Measurements from ENCODE around the gene TUBGCP6.

Gene TUBGCP6, protein sequence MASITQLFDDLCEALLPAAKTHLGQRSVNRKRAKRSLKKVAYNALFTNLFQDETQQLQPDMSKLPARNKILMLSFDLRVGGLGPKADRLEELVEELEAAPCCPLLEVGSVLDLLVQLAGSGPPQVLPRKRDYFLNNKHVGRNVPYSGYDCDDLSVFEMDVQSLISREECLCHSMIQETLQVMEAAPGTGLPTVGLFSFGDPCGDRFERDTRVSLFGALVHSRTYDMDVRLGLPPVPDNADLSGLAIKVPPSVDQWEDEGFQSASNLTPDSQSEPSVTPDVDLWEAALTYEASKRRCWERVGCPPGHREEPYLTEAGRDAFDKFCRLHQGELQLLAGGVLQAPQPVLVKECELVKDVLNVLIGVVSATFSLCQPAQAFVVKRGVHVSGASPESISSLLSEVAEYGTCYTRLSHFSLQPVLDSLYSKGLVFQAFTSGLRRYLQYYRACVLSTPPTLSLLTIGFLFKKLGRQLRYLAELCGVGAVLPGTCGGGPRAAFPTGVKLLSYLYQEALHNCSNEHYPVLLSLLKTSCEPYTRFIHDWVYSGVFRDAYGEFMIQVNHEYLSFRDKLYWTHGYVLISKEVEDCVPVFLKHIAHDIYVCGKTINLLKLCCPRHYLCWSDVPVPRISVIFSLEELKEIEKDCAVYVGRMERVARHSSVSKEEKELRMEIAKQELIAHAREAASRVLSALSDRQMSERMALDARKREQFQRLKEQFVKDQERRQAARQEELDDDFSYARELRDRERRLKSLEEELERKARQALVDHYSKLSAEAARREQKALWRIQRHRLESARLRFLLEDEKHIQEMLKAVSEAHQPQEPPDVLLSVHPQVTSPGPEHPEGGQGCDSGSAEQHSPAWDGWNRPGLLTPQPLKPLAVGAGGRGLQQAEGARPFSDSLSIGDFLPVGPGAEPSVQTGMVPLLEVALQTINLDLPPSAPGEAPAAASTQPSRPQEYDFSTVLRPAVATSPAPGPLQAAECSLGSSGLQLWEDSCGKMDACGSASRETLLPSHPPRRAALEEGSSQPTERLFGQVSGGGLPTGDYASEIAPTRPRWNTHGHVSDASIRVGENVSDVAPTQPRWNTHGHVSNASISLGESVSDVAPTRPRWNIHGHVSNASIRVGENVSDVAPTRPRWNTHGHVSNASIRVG (N-terminal part only)

DNA sequence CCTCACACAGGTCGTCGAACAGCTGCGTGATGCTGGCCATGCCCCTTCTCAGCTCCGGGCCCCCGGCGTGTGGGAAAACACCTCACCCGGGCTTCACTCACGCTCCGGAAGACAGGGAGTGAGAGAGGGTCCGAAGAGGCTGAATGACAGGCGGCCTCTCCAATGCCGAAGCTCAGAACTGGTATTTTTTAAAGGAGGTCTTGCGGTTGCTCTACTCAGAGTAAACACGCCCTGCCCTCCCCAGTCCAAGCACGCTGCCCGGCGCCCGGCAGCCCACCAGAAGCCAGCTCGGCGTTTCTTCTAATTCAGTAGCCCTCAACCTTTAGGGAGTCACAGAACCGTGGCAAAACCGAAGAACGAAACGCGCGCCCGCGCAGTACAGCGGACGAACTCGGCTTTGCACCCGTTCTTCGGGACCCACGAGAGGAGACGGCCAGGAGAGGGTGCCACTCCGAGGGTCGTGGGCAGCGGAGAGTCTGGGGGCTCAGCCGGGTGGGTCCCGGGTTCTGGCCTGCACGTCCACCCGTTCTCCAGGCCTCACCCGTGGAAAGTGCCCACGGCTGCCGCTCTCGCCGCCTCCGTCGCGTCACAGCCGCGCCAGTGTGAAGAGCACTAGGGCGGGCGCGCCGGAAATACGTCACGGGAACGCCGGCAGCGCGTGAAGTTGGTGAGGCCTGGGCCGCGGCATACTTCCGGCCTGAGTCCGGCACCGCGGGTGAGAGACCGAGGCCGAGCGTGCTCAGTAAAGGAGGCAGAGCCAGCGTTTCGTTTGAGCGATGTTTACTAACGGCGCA is at the start of gene TUBGCP6:
TUBGCP6 (minus strand) TSS at position 604 of the 794 bp plus-strand sequence; CDS start at position 40, 564 bp downstream.
- DNase-seq (ENCODE audit: low spot score) = peak; percentile 96

DNA sequence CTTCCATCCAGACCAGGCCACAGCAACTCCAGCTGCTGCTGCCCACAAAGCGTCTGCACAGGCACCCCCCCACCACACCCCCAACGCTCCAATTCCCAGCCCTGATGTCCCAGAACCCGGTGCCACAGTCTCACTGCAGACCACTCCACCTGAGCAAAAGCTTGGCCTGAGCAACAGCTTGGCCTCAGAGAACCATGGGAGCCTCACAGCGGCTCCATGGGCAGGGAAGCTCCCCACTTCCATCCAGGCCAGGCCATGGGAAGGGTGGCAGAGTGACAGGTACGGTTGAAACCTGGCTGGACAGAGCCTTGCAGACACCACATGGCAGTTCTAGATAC is 49.5 kb upstream of the TUBGCP6 start:
- no peak for DNase-seq (ENCODE audit: low spot score)

DNA sequence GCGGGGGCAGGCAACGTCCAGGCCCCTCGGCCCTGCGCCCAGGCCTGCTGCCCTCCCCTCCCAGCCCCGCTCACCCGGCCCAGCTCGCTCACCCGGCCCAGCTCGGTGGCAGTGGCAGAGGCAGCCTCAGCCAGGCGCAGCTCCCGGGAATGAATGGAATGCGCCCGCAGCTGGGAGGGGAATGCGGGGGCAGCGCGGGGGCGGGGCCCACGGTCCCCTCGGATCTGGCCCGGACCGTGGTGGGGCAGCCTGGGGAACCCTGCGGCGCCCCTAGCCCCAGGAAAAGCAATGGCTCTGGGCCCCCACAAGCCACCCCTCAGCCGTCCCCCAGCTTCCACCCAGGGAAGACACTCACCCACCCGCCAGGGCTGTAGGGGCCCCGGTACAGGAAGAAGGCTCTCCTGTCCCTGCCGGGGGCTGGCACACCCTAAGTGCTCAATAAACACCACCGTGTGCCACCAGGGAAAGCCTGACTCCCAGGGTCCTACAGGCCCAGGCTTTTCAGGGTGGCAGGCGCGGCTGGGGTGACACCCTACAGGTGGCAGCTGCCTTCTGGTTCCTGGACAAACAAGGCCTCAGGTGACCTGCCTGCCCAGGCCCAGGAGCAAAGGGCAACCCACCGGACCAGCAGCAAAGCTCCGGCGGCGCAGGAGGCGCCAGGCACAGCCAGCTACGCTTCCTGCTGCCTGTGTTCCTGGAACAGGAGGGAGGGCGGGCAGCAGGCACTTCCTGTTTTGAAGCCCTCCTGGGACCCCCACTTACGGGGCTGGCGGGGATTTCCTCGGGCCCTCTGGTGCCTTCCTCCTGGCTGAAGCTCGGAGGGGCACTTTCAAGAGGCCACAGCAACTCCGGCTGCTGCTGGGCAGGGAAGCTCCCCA is 48.9 kb upstream of the TUBGCP6 start:
- peak; percentile 61 for DNase-seq (ENCODE audit: low spot score)

DNA sequence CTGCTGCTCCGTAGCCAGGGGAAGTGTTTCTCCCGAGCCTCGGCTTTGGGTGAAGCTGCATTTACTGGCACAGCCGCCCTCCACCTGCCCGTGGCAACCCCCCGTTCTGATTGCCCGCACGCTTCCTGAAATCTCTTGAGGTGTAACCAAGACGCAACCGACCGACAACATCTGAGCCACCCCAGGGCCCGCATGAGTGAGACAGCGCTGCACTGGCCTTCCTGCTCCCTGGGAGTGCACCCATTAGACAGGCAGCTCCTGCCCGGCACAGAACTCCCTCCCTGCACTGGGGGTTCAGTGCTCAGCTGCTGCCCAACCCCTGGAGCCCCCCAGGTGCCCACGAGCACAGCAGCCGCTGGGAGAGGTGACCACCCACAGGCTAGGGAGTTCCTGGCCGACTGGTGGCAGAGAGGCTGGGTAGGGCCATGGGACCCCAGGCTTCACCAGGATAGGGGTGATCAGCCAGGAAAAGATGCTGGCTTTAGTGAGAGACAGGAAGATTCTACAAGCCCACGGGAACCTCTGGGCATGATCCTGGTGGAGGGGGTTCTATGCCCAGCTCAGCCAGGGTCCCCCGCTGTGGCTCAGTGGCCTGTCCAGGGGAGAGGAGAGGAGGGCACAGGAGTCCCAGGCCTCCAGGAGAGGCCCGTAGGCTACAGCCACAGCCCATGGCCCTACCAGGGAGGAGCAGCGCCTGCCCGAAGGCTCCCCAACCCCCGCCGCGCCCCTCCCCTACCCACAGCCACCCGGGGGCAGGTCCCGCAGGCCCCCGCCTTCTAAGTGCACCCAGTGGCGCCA is 48.0 kb upstream of the TUBGCP6 start:
- no peak for DNase-seq (ENCODE audit: low spot score)

DNA sequence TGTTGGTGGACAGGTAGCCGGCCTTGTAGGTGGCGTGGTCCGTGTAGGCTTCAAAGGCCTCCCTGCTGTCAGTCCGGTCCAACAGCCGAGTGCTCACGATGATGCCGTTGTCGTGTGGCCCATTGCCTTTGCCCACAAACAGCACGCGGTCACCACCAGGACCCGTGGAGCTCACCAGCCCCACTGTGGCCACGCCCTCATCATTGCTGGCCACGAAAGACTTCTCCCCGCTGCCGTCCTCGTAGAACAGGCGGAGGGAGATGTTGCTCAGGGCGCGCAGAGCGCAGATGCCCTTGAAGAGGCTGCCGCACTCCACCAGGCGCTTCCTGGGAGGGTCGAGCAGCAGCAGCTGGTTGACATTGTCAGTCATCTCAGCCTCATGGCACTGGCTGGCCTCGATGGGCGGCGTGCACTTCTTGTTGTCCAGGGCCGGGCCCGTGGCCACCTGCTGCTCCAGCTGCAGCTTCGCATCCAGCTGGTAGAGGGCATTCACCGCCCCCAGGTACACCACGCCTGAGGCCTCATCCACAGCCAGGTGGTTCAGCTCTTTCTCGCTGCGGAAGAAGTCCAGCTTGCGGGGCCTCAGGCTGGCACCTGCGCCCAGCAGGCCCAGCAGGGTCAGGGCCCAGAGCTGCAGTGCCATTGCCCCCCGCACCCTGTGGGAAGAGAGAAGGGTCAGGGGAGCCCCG is 45.3 kb upstream of the TUBGCP6 start:
- DNase-seq (ENCODE audit: low spot score) = no peak

DNA sequence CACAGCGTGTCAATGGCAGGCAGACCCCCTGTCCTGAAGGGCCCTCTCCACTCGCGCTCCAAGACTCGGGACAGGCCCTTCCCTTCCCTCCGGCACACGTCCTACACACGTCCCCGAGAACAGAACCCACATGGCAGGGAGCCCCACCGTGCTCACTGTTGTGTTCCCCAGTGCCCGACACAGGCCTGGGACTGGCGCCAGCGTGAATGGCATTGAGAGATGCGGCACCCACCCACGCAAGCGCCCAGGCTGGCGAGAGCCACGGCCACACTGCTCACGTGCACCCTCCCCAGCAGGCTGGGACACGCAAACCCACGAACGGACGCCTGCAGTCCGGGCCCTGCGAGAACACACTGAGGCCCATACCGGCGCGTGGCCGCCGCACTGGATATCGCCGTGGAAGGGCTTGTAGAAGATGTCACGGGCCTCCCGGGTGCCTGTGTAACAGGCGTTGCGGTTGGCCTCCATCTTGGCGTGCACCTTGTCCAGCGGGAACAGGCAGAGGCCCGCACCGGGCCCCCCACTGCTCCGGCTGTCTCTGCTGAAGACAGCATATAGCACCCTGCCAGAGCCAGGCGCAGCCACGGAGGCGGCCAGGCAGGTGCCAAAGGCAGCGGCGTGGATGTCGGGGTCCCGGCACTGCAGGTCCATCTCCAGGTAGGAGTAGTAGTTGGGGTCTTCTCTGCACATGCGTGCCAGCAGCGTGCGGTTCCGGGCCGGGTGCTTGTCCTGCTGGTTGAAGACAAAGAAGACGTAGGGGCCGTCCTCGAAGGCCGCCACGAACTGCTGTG is 44.5 kb upstream of the TUBGCP6 start:
- no peak for DNase-seq (ENCODE audit: low spot score)

DNA sequence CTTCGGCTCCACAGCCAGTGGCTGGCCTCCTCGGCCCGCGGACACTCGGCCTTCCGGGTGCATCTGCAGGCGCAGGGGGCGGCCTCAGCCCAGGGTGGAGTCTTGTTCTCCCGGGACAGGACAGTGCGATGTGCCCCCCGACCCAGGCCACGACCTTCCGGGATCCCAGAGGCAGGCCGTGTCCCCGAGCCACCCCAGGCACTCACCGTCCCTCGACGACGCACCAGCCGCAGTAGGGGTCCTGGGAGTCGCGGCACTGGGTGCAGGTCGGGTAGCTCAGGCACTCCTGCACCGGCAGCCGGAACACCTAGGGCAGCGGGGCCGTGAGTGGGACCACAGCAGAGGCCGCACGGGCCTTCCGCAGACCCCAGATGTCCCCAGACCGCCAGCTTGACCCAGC is 42.9 kb upstream of the TUBGCP6 start:
- DNase-seq (ENCODE audit: low spot score) = no peak

DNA sequence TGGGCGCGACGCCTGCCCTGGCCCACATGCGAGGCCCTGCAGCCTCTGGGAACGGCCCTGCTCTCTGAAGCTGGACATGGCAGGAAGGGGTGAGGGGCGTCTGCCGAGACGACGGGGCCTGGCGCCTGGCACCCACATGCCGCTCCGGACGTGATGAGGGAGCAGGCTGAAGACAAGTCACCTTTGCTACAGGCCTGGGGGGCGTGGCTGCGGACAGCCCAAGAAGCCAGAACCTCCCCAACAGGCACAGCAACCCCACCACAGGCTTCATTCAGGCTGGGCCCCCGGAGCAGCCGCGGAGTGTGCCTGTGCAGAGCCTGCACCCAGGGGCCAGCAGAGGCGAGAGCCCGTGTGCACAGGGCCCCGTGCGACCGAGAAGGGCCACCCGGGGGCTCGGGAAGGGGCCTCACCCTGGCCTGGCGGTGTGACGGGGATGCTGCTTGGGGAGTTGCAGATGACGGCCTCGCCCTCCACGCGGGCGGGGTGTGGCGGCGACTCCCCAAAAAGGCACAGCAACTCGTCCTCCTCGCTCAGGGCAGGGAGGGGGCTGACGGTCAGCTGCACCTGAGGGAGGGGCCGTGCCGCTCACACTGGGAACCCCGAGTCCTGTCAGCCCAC is 42.0 kb upstream of the TUBGCP6 start:
- no peak for DNase-seq (ENCODE audit: low spot score)

DNA sequence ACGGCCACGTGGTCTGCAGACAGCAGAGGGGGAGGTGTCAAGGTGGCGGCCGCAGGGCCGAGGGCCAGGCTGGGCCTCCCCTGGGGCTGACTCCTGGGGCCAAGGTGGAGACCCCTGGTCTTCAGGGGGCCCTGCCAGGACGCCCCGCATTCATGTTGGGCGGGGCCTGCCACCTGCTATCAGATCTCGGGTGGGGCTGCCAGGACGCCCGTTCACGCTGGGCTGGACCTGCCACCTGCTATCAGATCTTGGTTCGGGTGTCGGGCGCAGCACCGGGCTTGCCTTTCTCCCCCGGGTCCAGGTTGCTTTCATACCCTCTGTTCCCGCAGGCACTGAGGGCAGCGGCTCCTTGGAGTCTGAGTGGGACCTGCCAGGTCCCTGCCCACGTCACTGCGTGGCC is 41.5 kb upstream of the TUBGCP6 start:
- DNase-seq (ENCODE audit: low spot score) = no peak

DNA sequence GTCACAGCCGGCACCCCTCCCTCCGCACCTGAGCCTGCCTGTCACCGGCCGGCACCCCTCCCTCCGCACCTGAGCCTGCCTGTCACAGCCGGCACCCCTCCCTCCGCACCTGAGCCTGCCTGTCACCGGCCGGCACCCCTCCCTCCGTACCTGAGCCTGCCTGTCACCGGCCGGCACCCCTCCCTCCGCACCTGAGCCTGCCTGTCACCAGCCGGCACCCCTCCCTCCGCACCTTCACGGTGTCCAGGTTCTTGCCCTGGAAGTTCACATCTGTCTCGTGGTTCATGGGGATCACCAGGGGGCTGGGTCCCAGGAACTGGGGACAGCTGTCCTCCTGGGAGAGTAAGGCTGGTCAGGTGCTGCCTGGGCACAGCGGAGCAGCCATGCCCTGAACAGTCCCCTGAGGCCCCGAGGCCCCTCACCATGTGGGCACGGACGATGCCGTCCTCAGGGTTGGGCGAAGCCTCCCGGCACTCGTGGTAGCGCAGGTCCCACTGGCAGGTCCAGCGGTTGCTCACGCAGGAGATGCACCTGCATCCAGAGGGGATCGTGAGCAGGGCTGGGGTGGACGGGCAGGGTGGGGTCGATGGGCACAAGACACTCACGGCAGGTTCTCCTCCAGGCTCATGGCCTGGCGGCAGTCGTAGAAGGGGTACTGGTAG is 40.9 kb upstream of the TUBGCP6 start:
- no peak for DNase-seq (ENCODE audit: low spot score)

DNA sequence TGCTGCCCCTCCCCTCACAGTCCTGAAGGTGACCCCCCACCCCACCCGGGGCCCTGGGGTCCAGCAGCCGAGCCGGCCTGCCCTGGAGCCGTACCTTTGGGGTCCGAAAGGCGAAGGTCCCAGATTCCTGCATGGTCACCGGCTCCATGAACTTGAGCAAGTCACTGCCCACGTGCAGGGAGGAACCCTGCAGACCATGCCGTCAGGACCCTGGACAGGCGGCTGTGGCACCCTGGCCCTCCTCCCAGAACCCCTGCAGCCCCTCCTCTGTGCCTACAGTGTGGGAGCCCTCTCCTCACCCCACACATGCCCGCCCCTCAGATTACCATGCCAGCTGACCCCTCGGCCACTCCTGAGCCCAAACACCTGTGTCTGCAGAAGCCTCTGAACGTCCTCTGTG is 39.7 kb upstream of the TUBGCP6 start:
- no peak for DNase-seq (ENCODE audit: low spot score)

DNA sequence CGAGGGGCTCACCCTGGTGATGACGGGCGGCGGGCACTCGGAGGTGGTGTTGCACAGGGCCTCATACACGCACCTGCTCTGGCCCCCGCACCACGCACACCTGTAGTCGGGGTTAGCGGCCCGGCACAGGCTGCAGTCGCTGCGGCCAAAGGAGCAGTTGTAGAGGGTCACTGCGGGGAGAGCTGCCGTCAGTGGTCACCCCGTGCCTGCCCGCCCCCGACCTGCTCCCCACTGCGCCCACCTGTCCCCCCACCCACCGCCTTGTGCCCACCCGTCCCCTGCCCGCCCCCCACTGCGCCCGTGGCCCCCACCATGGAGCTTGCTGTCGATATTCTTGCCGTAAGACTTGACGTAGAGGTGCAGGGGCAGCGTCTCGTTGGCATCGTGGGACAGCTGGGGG is 39.0 kb upstream of the TUBGCP6 start:
- no peak for DNase-seq (ENCODE audit: low spot score)

DNA sequence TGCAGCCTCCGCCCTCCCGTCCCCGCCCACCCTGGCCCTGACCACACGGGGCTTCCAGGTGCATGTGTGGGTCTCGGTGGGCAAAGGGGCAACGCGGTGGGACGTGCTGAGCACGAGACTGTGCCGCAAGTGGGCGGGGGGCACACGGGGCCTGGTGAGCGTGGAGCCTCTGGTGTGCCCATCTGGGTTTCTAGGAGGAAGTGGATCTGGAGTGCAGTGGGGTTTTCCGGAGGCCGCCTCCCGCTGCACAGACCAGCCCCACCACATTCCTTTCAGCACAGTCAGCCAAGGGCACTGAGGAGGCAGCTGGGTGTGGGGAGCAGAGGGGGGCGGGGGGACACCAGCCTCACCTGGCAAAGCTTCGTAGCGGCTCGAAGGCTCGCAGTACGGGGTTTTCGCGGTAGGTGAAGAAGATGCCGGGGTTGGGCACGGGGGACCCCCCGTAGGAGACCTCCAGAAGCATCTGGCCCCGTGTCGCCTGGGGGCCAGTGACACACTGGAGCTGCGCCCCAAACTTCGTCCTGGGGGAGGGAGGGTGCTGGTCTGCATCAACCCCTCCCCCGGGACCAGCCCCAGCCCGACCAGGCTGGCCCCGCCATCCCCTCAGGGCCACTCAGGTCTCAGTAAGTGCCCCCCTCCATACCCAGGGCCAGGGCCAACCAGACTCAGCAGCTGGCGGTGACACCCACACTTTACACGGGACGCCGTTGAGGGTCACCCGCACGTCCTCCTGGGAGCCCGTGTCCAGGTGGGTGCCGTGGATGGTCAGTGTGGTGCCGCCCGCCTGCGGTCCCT is 37.7 kb upstream of the TUBGCP6 start:
- DNase-seq (ENCODE audit: low spot score) = no peak

DNA sequence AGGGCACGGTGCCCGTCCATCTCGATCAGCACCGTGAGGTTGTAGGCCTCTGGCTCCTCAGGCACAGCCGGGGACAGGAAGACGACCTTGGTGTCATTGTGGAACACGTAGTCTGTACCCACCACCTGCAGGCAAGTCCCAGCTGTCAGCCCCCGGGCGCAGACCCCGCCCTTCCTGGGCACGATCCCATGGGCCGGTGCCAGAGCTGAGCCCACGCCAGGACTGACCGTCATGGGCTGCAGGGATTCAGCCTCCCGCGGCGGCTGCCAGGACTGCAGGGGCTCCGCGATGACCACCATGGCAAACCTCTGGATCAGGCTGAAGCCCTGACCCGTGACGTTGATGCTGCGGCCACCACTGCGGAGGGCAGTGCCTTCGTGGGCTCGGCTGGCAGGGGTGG is 37.1 kb upstream of the TUBGCP6 start:
- no peak for DNase-seq (ENCODE audit: low spot score)

DNA sequence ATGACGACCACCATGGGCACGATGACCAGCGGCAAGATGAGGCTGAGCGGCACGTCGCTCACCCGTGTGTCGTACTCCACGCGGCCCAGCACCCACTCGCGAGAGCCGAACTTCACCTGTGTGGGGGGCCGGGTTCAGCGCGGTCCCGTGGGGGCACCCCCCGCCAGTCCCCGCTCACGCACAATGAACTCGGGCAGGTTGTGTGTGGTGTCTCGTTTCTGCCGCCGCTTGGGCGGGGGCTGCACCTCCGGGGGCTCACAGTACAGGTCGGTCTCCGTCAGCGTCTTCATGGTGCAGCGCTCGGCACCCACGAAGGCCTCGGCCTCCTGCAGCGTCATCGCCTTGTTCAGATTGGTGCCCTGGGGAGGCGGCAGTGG is 36.5 kb upstream of the TUBGCP6 start:
- no peak for DNase-seq (ENCODE audit: low spot score)

DNA sequence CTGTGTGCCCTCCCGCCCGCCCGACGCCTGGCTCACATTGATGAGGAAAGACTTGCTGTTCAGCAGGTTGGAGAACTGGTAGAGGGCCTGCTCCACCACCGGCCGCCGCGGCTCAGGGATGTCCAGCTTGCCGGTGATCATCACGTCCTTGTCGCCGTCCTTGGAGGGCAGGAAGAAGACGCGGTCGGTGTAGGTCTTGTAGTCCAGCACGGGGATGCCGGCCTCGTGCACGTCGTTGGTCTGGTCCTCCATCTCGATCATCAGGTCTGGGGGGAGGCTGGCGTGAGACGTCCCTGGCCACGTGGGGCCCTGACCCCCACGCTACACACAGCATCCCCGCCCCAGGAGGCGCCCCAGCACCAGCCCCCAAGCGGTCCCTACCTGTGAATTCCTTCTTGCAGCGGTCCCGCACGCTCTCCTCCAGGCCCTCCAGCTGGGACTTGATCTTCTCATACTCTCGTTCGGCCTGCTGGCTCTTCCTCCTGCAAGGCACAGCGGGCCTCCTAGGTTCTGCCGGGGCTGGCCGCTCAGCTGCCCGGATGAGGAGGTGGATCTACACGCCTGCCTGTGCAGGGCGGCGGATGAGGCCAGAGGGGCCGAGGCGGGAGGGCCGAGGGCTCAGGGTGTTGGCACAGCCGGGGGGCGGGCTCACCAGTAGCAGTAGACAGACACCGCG is 36.0 kb upstream of the TUBGCP6 start:
- DNase-seq (ENCODE audit: low spot score) = no peak

Measured in Ammon's horn (tissue), 1 donor.